ENCODE data around the gene LAMA4. TPM values are rescaled to one million over a fixed set of nuclear protein-coding genes. Genes with fewer than 3 reads are reported as not detected.

The LAMA4 gene
- total RNA-seq, 4 donors from 2014 or later: 261 to 336 (median 303) TPM

DNA sequence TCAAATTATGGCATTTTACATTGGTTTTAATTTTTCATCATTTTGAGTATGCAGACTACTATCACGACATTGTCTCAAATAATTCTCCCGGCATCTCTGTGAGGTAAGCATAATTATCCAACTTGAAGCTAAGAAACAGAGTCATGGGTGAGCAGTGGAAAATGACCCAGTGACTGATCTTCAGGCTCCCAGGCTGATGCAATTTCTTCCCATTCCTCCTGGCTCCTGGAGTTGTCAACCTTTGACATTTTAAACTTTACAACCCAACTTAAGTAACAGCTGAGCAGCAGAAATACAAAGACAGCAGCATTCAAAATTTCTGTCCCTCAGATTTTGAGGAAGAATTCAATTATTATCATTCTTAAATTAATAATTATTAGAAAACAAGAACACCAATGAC is 13.7 kb upstream of the LAMA4 start:
- Histone ChIP-seq H3K4me3 (peak overlapping the region in 1 of 4 donors; percentile 8), H3K27ac (replicated peaks in 1 of 4) (peak overlapping the region; percentile 57 to 74 (median 72)), H3K9me3 (no peaks in the 10 kb centered on the region), H3K27me3 (no peaks in the 10 kb centered on the region), H3K36me3 (no peaks in the 10 kb centered on the region), H3K4me1 (peaks cover 15 to 25% (median 24%) of the 10 kb centered on the region in 4 donors)
- 85% methylated on average over 2 of the region's 2 CpGs for WGBS
- no peak for DNase-seq (ENCODE audit: extremely low spot score)
- TF ChIP-seq EP300 (IDR thresholded peaks at IDR 0.05) (no peak), POLR2A (IDR thresholded peaks at IDR 0.05; ENCODE audit: low read depth) (no peak), POLR2AphosphoS5 (IDR thresholded peaks at IDR 0.05) (no peak)
- TF ChIP-seq, protein P1, sequence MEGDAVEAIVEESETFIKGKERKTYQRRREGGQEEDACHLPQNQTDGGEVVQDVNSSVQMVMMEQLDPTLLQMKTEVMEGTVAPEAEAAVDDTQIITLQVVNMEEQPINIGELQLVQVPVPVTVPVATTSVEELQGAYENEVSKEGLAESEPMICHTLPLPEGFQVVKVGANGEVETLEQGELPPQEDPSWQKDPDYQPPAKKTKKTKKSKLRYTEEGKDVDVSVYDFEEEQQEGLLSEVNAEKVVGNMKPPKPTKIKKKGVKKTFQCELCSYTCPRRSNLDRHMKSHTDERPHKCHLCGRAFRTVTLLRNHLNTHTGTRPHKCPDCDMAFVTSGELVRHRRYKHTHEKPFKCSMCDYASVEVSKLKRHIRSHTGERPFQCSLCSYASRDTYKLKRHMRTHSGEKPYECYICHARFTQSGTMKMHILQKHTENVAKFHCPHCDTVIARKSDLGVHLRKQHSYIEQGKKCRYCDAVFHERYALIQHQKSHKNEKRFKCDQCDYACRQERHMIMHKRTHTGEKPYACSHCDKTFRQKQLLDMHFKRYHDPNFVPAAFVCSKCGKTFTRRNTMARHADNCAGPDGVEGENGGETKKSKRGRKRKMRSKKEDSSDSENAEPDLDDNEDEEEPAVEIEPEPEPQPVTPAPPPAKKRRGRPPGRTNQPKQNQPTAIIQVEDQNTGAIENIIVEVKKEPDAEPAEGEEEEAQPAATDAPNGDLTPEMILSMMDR (IDR thresholded peaks at IDR 0.05): no peak
- intact Hi-C loops (cut with DNase I): no loop called here

GRCh38 chr6:112266331-112266730 is 12.0 kb upstream of the LAMA4 start:
- no peak for TF ChIP-seq POLR2A (IDR thresholded peaks at IDR 0.05; ENCODE audit: low read depth)
- TF ChIP-seq, protein P1 (IDR thresholded peaks at IDR 0.05): no peak
- TF ChIP-seq EP300 (IDR thresholded peaks at IDR 0.05): no peak
- TF ChIP-seq POLR2AphosphoS5 (IDR thresholded peaks at IDR 0.05): no peak
- Histone ChIP-seq H3K4me3 (no peak overlapping the region), H3K27me3 (no peaks in the 10 kb centered on the region), H3K4me1 (peaks cover 15 to 25% (median 24%) of the 10 kb centered on the region in 4 donors), H3K36me3 (no peaks in the 10 kb centered on the region), H3K9me3 (no peaks in the 10 kb centered on the region), H3K27ac (replicated peaks in 1 of 4) (no peak overlapping the region)
- no peak for DNase-seq (ENCODE audit: extremely low spot score)
- WGBS: 77% methylated on average over 7 of the region's 7 CpGs
- intact Hi-C loops (cut with DNase I): no loop called here

- no peaks in the 10 kb centered on the region for H3K9me3 ChIP-seq
- no peaks in the 10 kb centered on the region for H3K36me3 ChIP-seq
- no peak overlapping the region for H3K27ac ChIP-seq (replicated peaks in 1 of 4)
- no peaks in the 10 kb centered on the region for H3K27me3 ChIP-seq
- intact Hi-C loops (cut with DNase I): no loop called here
- TF ChIP-seq, protein P1 (IDR thresholded peaks at IDR 0.05): no peak
- TF ChIP-seq POLR2AphosphoS5 (IDR thresholded peaks at IDR 0.05) (no peak), EP300 (IDR thresholded peaks at IDR 0.05) (no peak), POLR2A (IDR thresholded peaks at IDR 0.05; ENCODE audit: low read depth) (no peak)
- H3K4me1 ChIP-seq: peaks cover 9 to 16% (median 14%) of the 10 kb centered on the region in 4 donors
- no peak for DNase-seq (ENCODE audit: extremely low spot score)
- WGBS: 53% methylated on average over 1 of the region's 1 CpG
- no peak overlapping the region for H3K4me3 ChIP-seq
Observed at GRCh38 chr6:112259337-112259675, 4.9 kb upstream of the LAMA4 start.

GRCh38 chr6:112258642-112259336 is 4.4 kb upstream of the LAMA4 start:
- Histone ChIP-seq H3K4me3 (no peak overlapping the region), H3K9me3 (no peaks in the 10 kb centered on the region), H3K27ac (replicated peaks in 1 of 4) (no peak overlapping the region), H3K36me3 (no peaks in the 10 kb centered on the region), H3K4me1 (peaks cover 9 to 16% (median 14%) of the 10 kb centered on the region in 4 donors), H3K27me3 (no peaks in the 10 kb centered on the region)
- intact Hi-C loops (cut with DNase I): no loop called here
- no peak for TF ChIP-seq POLR2A (IDR thresholded peaks at IDR 0.05; ENCODE audit: low read depth)
- TF ChIP-seq EP300 (IDR thresholded peaks at IDR 0.05): no peak
- TF ChIP-seq, protein P1 (IDR thresholded peaks at IDR 0.05): no peak
- no peak for TF ChIP-seq POLR2AphosphoS5 (IDR thresholded peaks at IDR 0.05)
- no peak for DNase-seq (ENCODE audit: extremely low spot score)
- 94% methylated on average over 11 of the region's 11 CpGs for WGBS
